HG02798 (cell line): ENCODE data around the gene PTCH2.
A peak's percentile ranks its signal among the peaks of the same experiment; 100 is the strongest.
"Not testable (repeated sequence)": the region's sequence is repeated elsewhere in the genome, so short reads cannot be mapped to it uniquely, and the experiment has no call there.

Experiments
- ATAC-seq: cut with Tn5 transposase; IDR thresholded peaks from one replicate; pipeline ENCODE4 v1.9.1; 2021; ENCODE audit warnings: mild to moderate bottlenecking; ENCODE audit not compliant: unreplicated experiment, poor library complexity

PTCH2 gene

DNA sequence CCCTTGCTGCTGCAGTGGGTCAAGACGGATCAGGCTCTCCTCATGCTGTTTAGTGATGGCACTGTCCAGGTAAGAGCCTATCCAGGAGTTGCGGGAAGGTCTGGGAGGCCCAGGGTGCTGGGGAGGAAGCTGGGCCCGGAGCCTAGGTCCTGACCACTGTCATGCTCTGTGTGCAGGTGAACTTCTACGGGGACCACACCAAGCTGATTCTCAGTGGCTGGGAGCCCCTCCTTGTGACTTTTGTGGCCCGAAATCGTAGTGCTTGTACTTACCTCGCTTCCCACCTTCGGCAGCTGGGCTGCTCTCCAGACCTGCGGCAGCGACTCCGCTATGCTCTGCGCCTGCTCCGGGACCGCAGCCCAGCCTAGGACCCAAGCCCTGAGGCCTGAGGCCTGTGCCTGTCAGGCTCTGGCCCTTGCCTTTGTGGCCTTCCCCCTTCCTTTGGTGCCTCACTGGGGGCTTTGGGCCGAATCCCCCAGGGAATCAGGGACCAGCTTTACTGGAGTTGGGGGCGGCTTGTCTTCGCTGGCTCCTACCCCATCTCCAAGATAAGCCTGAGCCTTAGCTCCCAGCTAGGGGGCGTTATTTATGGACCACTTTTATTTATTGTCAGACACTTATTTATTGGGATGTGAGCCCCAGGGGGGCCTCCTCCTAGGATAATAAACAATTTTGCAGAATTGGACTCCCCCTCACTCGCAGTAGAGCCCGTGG lies 37.6 kb downstream of the PTCH2 start:
- no peak for ATAC-seq

DNA sequence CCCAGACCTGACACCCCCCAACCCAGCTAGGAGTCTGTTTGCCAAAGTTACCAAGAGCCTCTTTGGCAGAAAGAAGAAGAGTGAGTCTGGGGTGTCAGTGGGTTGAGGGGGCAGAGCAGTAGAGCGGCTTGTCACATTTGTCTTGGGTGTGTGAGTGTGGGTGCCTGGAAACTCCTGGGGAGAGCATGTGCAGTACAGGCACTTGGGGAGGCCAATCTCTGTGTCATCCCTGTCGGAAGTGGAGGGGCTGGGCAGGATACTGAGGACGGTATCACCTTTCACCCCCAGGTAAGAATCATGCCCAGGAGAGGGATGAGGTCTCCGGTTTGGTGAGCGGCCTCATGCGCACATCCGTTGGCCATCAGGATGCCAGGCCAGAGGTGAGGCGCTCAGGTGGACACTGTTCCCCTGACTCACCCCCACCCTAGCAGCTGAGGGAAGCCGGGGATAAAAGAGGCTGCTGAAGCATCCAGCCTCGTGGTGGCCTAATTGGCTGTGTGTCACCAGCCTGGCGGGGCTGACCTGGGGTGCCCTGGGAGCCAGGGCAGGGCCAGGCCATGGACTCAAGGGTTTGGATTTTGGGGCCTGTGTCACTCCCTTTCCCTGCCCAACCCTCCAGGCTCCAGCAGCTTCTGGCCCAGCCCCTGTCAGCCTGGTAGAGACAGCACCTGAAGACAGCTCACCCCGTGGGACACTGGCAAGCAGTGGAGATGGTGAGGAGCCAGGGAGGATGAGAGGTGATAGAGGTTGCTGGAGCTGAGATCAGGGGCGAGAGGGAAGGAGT lies 39.5 kb downstream of the PTCH2 start:
- no peak for ATAC-seq

DNA sequence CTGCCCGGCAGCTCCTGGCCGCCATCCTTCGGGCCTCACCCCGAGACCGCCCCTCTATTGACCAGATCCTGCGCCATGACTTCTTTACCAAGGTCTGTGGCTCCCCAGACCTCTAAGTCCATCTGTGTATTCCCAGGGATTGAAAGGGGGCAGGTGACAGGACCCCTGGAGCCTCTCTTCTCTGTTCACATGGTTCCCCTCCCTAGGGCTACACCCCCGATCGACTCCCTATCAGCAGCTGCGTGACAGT lies 40.1 kb downstream of the PTCH2 start:
- no peak for ATAC-seq

DNA sequence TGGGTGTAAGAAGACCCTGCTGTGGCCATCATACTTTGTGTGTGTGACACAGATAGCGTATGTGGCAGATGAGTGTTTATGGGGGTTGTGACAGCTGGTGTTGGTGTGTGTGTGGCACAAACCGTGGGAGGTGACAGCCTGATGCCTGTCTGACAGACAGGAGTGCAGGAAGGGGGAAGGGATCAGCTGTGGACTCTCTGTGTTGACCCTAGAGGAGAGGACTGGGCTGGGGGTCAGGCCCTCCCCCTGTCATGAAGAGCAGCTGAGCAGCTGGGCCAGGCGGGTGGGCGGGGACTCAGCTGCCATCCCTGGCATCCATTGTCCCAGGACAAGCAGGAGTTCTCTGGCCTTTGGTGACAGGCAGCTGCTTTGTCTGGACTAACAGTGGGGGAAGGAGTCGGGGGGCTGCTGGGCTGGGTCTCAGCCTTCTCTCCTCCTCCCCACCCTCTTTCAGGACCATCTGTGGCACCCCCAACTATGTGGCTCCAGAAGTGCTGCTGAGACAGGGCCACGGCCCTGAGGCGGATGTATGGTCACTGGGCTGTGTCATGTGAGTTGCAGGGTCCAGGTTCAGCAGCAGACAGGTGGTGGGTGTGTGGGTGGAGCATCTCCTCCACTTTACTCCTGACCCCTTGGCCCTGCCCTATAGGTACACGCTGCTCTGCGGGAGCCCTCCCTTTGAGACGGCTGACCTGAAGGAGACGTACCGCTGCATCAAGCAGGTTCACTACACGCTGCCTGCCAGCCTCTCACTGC lies 40.6 kb downstream of the PTCH2 start:
- ATAC-seq, result no peak

DNA sequence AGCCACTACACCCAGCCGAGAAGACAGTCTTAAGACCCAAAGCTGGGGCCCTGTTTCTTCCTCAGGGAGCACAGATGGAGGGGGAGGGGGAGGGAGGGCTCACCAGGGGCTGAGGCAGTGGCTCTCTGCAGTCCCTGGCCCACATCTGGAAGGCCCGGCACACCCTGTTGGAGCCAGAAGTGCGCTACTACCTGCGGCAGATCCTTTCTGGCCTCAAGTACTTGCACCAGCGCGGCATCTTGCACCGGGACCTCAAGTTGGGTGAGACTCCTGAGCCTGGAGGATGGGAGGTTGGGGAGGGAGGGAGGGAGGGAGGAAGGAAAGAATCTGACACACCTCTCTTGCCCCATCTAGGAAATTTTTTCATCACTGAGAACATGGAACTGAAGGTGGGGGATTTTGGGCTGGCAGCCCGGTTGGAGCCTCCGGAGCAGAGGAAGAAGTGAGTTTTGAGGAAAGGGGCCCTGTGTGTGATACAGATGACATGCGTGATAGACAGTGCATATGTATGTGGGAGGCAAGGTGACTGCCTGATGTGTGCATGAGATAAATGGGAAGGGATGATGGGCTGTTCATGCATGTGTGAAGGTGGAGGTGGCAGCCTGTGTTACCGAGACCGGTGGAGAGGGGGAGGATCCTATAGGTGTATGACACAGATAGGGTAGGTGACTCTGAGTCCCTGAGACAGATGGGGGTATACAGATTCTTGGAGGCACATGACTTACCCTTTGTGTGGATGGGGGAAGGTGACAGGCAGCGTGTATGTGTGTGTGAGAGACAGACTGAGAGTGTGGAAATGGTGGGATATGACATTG lies 41.4 kb downstream of the PTCH2 start:
- no peak for ATAC-seq

DNA sequence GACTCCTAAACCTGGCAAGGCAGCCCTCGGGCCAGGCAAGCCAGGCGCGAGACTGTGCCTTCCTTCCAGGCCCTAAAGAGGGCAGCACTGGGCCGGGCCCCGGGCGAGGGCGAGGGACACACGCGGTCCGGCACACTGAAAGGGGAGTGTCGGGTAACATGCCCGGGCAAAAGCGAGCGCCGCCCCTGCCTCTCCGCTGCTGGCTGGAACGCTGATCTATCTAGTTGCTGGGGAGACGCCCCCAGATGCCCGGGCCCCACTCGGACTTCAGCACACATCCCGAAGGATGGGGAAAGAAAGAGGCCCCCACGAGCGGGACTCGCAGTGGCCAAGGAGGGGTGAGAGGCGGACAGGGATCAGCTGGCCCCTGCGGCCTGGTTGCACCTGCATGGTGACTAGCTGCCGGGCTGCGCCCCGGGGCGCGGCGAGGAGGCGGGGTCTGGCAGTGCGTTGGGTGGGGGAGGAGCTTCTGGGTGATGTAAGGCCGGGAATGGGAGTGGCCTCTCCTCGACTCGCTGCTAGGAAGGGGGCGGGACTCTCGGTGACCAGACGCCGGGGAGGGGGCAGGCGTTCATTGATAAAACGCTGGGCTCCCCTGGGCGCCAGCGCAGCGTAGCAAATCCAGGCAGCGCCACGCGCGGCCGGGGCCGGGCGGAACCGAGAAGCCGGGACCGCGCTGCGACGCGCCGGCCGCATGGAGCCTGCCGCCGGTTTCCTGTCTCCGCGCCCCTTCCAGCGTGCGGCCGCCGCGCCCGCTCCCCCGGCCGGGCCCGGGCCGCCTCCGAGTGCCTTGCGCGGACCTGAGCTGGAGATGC lies 43.1 kb downstream of the PTCH2 start, which contains the start of gene PLK3:
PLK3 (plus strand) TSS at position 608 of the 815 bp plus-strand sequence; CDS start at position 695, 87 bp downstream.
- peak; percentile 88 for ATAC-seq

DNA sequence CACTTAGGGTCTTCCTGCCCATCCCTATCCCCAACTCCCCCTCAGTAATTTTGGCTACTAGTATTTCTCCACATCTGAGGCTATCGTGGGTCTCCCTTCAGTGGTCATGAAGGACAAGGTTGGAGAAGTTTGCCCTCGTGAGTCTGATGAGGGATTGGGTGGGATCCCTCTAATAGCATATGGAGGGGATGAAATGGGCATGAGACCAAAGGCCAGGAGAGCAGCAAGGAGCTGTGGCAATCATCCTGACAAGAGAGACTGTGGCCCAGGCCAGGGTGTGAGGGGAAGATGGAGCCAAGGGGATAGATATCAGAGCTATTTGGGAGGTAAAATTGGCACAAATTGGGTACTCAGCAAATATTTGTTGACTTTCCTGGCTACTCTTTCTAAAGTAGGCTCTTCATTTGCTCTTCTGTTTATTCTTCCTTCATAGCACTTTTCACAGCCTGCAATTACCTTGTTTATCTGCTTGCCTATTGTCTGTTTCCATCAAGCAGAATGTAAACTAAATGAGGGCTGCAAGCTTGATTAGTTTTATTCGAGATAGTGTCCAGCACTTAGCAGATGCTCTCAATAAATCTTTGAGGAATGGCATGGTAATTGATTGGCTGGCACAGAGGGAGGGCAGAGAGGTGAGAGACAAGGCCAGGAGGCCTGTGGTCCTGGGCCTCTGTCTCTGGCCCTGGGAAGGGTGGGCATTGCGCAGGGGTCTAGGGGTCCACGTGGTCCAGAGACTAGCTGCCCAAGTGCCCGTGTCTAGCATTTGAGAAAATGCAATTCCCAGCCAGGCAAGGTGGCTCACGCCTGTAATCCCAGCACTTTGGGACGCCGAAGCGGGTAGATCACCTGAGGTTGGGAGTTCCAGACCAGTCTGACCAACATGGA lies 44.3 kb downstream of the PTCH2 start:
- no peak for ATAC-seq

DNA sequence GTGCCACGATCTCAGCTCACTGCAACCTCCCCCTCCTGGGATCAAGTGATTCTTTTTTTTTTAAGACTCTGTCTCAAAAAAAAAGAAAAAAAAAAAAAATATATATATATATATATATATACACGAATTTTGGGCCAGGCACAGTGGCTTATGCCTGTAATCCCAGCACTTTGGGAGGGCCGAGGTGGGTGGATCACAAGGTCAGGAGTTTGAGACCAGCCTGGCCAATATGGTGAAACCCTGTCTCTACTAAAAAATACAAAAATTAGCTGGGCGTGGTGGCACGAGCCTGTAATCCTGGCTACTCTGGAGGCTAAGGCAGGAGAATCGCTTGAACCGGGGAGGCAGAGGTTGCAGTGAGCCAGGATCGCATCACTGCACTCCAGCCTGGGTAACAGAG lies 45.2 kb downstream of the PTCH2 start:
- ATAC-seq, result not testable (repeated sequence)

DNA sequence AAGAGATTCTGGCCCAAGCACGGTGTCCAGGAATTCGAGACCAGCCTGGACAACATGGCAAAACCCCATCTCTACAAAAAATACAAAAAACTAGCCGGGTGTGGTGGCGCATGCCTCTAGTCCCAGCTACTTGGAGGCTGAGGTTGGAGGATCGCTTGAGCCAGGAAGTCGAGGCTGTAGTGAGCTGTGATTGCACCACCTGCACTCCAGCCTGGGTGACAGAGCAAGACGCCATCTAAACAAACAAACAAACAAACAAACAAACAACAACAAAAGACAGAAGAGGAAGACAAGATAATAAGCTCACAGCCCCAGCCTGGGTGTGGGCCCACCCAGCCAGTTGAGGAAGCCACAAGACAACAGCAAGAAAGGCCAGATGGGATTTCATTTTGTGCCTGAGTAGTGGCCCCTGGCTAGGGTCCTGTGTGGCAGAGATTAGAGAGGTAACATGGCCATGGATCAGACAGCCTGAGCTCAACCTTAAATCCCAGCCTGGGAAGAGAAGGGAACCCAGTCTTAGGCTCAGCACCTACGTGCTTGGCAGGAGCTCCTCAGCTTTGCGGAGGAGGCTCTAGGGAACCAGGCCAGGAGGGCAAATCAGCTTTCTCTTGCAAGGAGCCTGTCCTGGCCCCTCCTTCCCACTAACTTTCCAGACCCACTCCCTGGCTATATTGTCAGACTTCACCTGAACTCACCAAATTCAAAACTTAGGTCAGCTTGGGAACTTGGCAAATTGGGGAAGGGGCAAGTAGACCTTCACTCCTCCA lies 50.1 kb downstream of the PTCH2 start:
- no peak for ATAC-seq

DNA sequence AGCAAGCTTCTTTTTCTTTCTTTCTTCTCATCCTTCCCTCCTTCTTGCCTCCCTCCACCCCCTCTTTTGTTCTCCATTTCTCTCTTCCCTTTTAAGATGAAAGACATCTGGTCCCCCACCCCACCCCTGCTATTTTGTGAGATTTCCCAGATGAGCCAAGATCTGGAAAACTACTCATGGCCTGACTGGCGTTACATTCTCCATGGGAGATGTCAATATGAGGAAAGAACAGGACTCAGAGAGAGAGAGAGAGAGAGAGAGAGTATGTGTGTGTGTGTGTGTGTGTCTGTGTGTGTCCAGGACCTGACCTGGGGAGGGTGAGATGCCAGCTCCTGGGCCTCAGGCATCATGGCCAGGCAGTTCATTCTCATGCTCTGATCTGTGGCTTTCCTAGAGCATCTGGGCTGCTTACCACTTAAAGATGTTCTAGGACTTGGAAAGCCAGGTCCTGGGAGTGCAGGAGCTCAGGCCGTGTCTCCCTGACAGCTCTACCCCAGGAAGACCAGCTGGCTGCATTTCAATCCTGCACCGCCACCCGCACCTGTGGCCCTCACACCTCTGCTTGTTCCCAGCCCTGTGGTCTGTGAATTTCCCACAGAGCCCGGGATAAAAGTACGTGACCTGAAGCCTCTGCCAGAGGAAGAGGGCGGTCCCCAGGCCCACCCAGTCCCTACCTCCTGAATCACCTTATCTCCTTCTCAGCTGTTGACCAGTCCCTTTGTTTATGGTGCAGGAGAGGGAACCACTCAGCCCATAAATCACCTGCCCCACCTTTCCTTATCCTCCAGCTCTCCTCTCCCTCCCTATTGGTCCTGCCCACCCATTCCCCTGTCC lies 51.9 kb downstream of the PTCH2 start:
- no peak for ATAC-seq

DNA sequence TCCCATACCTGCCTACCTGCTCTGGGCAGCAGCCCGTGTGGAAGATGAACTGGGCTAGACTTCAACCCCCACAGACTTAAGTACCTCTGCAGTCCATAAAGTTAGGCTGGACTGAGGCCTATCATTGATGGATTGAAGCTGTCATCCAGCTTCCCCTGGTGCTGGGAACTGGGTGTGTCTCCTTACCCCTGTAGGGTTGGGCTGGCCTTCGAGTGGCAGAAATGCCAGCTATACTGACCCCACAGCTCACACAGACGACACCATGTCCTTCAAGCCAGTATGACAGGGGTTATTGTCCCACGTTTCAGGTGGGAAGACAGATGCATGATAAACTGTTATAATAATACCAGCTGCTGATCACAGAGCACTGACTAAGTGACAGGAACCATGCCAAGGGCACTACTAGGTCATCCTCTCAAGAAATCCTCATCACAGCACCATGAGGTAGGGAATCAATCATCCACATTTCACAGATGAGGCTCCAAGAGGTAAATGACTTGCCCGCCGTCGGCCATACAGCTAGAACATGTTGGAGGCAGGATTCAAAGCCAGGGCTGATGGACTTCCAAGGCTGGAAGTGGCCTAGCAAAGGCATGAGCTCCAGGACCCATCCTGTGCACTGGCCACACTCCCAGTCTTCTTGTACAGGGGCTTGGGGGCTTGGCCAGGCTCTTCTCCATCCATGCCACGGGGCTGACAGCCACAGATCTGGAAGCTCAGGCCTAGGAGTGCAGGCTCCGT lies 54.8 kb downstream of the PTCH2 start, which contains the start of gene BEST4:
BEST4 (minus strand) TSS at position 51 of the 741 bp plus-strand sequence. CDS start 465 bp downstream, outside the sequence.
- ATAC-seq, result no peak

DNA sequence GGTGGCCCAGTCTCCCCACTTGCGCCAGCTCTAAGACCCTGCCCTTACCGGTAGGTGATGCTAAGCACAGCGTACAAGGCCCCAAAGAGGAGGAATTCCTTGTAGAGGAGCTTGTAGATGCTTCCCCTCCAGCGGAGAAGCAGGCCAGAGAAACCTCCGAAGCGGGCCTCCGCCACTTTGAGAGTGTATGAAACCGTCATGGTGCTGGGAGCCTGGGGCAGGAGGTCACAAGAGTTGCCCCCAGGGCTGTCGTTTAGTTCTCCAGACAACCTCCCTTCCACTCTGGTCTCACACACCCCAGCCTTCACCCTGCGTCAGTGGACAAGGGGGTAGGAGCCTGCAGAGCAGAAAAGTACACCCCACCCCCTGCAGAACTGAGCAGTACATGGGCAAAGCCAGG lies 55.5 kb downstream of the PTCH2 start:
- no peak for ATAC-seq

DNA sequence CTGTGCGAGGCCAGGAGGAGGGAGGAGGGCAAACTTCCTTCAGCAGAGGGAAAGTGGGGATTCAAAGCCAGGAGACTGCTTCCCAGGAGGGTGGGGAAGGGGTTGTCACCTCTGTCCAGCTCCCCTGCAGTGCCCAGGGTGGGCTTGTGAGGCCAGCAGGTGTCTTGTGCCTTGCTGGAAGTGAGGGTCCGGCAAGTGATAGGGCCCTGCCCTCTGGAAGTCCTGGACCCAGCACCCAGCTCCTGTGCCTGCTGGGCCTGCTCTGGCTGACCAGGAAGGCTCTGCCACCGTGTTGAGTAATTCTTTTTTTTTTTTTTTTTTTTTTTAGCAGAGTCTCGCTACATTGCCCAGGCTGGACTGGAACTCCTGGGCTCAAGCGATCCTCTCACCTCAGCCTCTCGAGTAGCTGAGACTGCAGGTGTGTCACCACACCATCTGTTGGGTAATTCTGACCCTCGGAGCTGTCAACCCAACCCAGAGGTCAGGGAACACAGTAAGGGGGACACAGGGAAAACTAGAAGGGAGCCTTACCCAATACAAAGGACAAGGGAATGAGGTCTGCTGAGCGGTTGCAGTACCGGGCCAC lies 56.1 kb downstream of the PTCH2 start:
- ATAC-seq, result no peak

DNA sequence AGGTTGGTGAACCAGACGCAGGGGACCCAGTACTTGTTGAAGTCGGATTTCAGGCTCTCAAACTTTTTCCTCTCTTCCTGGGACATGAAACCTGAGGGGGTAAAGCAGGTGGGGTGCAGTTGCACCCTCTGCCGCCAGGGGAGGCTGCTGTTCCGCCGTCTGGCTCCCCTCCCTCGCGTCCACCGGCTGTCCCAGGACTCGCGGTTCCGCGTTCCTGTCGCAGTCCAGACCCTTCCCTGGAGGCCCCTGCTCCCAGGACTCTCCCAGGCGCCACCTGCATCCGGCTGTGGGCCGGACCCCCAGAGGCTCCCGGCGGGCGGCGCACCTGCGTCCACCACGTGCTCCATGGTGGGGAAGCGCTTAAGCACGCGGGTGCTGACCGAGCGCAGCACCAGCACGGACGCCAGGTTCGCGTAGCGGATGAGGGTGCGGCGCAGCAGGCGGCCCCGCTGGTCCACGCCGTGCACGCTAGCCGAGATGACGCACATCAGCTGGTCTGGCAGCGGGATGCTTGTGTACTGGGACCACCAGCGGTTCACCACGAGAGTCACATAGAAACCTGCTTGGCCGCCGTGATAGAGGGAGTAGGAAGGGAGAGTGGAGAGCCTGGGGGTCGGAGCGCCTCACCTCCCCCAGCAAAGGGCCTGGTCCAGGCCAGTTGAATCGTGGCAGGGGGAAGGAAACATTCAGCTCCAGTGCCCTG lies 56.8 kb downstream of the PTCH2 start:
- ATAC-seq, result peak; percentile 48

DNA sequence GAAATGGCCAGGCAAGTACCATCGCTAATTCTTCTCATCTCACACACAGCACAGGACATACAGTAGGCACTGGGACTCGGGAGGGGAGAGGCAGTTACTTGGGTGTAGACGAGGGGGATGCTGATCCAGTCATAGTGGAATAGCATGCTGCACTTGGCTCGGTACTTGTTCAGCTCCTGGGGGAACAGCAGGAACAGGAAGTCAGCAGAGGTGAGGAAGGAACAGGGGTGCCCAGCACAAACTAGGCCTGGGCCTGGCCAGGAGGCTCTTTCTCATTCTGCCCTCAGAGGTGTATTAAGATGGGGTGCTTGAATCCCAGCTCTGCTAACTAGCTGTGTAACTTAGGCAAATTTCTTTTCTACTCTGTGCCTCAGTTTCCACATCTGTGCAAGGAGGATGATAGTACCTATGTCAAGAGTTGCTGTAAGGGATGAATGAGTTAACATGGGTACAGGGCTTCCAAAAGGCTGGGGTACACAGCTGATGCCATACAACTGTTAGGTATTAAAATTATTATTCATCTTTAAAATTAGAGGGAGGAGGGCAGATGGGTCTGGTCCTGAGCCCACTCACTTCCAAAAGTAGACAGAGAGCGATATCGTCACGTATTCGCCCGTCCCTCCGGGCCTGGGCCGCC lies 57.4 kb downstream of the PTCH2 start:
- ATAC-seq, result no peak
